ENCODE measurements around the gene DPP4. TPM values are rescaled to one million over a fixed set of nuclear protein-coding genes. Genes with fewer than 3 reads are reported as not detected.

Gene DPP4
- total and polyA plus RNA-seq, 4 donors, result 7.2 to 51.6 (median 21.3) TPM

DNA sequence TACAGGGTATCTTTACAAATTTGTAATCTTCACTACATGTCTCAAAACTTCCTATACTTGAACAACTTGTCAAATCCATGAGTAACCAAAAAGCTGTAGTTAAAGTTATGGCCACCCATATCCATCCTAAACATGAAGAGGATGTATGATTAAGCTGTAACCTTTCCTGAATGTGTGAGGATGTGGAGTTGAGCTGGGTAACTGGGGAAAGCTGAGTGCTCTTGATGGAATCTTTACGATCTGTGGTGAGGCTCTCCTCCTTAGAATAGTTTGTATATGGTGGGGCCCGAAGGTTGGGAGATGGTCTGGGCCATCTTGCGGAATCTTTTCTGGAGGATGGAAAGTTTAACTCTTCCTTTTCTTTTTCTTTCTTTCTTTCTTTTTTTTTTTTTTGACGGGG is 29.4 kb downstream of the DPP4 start:
- ATAC-seq (ENCODE audit: insufficient read depth, low FRiP score) (no peak), DNase-seq (no peak)
- no peaks in the 10 kb centered on the region for H3K4me1 ChIP-seq (ENCODE audit: control insufficient read depth in 5 of 5, insufficient read depth in 5 of 5, low read length in 5 of 5)
- no peaks in the 10 kb centered on the region for H3K9me3 ChIP-seq (ENCODE audit: control insufficient read depth in 4 of 4, insufficient read depth in 3 of 4, low read length in 3 of 4)
- peaks cover 0 to 5% (median 0%) of the 10 kb centered on the region in 4 donors for H3K36me3 ChIP-seq (ENCODE audit: control insufficient read depth in 4 of 4, insufficient read depth in 4 of 4, low read length in 4 of 4)
- H3K27ac ChIP-seq (ENCODE audit: low read depth in 1 of 2, low read length in 1 of 2), result no peak overlapping the region
- H3K27me3 ChIP-seq (ENCODE audit: control insufficient read depth in 3 of 3, insufficient read depth in 3 of 3, low read length in 2 of 3), result no peaks in the 10 kb centered on the region
- no peak for TF ChIP-seq CTCF (IDR thresholded peaks at IDR 0.05; ENCODE audit: control extremely low read depth, extremely low read depth)
- 94% methylated on average over 4 of the region's 4 CpGs for WGBS, 2 donors
- no peak overlapping the region for H3K9ac ChIP-seq (ENCODE audit: insufficient read depth in 1 of 2, low read length in 2 of 2)
- H3K4me3 ChIP-seq, result no peak overlapping the region

GRCh38 chr2:162043132-162043531 is 30.9 kb downstream of the DPP4 start:
- Histone ChIP-seq H3K27me3 (ENCODE audit: control insufficient read depth in 3 of 3, insufficient read depth in 3 of 3, low read length in 2 of 3) (no peaks in the 10 kb centered on the region), H3K27ac (ENCODE audit: low read depth in 1 of 2, low read length in 1 of 2) (no peak overlapping the region), H3K9me3 (ENCODE audit: control insufficient read depth in 4 of 4, insufficient read depth in 3 of 4, low read length in 3 of 4) (no peaks in the 10 kb centered on the region), H3K4me3 (no peak overlapping the region), H3K36me3 (ENCODE audit: control insufficient read depth in 4 of 4, insufficient read depth in 4 of 4, low read length in 4 of 4) (peaks cover 0 to 5% (median 0%) of the 10 kb centered on the region in 4 donors), H3K9ac (ENCODE audit: insufficient read depth in 1 of 2, low read length in 2 of 2) (no peak overlapping the region), H3K4me1 (ENCODE audit: control insufficient read depth in 5 of 5, insufficient read depth in 5 of 5, low read length in 5 of 5) (no peaks in the 10 kb centered on the region)
- DNase-seq (no peak), ATAC-seq (ENCODE audit: insufficient read depth, low FRiP score) (no peak)
- TF ChIP-seq CTCF (IDR thresholded peaks at IDR 0.05; ENCODE audit: control extremely low read depth, extremely low read depth), result no peak
- 94 to 96% methylated on average over 8 of the region's 8 CpGs for WGBS, 2 donors

DNA sequence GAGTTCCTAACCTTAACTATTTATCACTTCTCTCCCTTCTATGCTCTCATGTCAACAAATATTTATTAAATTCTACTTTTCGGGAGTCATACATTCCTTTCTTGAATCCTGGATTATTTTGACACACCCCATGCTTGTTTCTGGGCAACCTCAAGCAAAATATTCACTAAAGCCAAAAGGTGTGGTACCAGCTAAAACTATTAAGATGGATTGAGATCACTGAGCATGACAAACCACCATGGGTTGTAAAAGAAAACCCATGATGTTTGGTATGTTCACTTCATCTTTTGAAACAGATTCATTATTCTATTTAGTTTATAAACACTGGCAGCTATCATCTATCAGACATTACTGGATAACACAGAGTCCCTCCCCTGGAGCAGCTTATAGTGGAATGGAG is 32.5 kb downstream of the DPP4 start:
- no peak for TF ChIP-seq CTCF (IDR thresholded peaks at IDR 0.05; ENCODE audit: control extremely low read depth, extremely low read depth)
- no peaks in the 10 kb centered on the region for H3K27me3 ChIP-seq (ENCODE audit: control insufficient read depth in 3 of 3, insufficient read depth in 3 of 3, low read length in 2 of 3)
- no peak overlapping the region for H3K4me3 ChIP-seq
- H3K27ac ChIP-seq (ENCODE audit: low read depth in 1 of 2, low read length in 1 of 2), result no peak overlapping the region
- 71 to 86% methylated on average over 1 of the region's 1 CpG for WGBS, 2 donors
- H3K9me3 ChIP-seq (ENCODE audit: control insufficient read depth in 4 of 4, insufficient read depth in 3 of 4, low read length in 3 of 4), result no peaks in the 10 kb centered on the region
- H3K9ac ChIP-seq (ENCODE audit: insufficient read depth in 1 of 2, low read length in 2 of 2), result no peak overlapping the region
- H3K4me1 ChIP-seq (ENCODE audit: control insufficient read depth in 5 of 5, insufficient read depth in 5 of 5, low read length in 5 of 5), result peaks cover 0 to 3% (median 0%) of the 10 kb centered on the region in 5 donors
- ATAC-seq (ENCODE audit: insufficient read depth, low FRiP score) (no peak), DNase-seq (no peak)
- H3K36me3 ChIP-seq (ENCODE audit: control insufficient read depth in 4 of 4, insufficient read depth in 4 of 4, low read length in 4 of 4), result peaks cover 0 to 5% (median 0%) of the 10 kb centered on the region in 4 donors

- Histone ChIP-seq H3K27me3 (ENCODE audit: control insufficient read depth in 3 of 3, insufficient read depth in 3 of 3, low read length in 2 of 3) (no peaks in the 10 kb centered on the region), H3K4me3 (no peak overlapping the region), H3K27ac (ENCODE audit: low read depth in 1 of 2, low read length in 1 of 2) (no peak overlapping the region), H3K36me3 (ENCODE audit: control insufficient read depth in 4 of 4, insufficient read depth in 4 of 4, low read length in 4 of 4) (peaks cover 0 to 2% (median 0%) of the 10 kb centered on the region in 4 donors), H3K9me3 (ENCODE audit: control insufficient read depth in 4 of 4, insufficient read depth in 3 of 4, low read length in 3 of 4) (no peaks in the 10 kb centered on the region), H3K4me1 (ENCODE audit: control insufficient read depth in 5 of 5, insufficient read depth in 5 of 5, low read length in 5 of 5) (peaks cover 0 to 9% (median 0%) of the 10 kb centered on the region in 5 donors), H3K9ac (ENCODE audit: insufficient read depth in 1 of 2, low read length in 2 of 2) (no peak overlapping the region)
- no peak for DNase-seq
- no peak for ATAC-seq (ENCODE audit: insufficient read depth, low FRiP score)
- TF ChIP-seq CTCF (IDR thresholded peaks at IDR 0.05; ENCODE audit: control extremely low read depth, extremely low read depth), result no peak
These were observed 35.3 kb downstream of the DPP4 start for GRCh38 chr2:162038725-162039124.

Data from lung (tissue), 12 donors.